NOMO-1 treated with DMSO at 0.1 percent for 48 hours (cell line): ENCODE data around the gene CXADR.

Source experiments
- DNase-seq: peaks from one replicate; lab custom pipeline; 2025; ENCODE audit not compliant: unreplicated experiment; lab: John Stamatoyannopoulos, UW

The CXADR gene

GRCh38 chr21:17585875-17586450 lies 73.1 kb downstream of the CXADR start:
- DNase-seq, result peak; percentile 32

- no peak for DNase-seq
Measured at GRCh38 chr21:17590430-17590829, 77.6 kb downstream of the CXADR start.

- no peak for DNase-seq
Measured at GRCh38 chr21:17597680-17598079, 84.8 kb downstream of the CXADR start.

- no peak for DNase-seq
Measured at GRCh38 chr21:17598437-17598836, 85.6 kb downstream of the CXADR start.

- no peak for DNase-seq
Measured at GRCh38 chr21:17602874-17603273, 90.0 kb downstream of the CXADR start.

- DNase-seq, result no peak
Measured at GRCh38 chr21:17607684-17608083, 94.8 kb downstream of the CXADR start.

GRCh38 chr21:17609681-17610080 lies 96.8 kb downstream of the CXADR start:
- no peak for DNase-seq

- no peak for DNase-seq
Measured at GRCh38 chr21:17610911-17611310, 98.1 kb downstream of the CXADR start.

- peak; percentile 78 for DNase-seq
Measured at GRCh38 chr21:17611414-17612022, 98.7 kb downstream of the CXADR start.

GRCh38 chr21:17612023-17612564 lies 99.3 kb downstream of the CXADR start:
- DNase-seq, result no peak

GRCh38 chr21:17612565-17613241 lies 99.9 kb downstream of the CXADR start, which contains the start of gene BTG3:
Gene BTG3 (minus strand): TSS chr21:17612901. CDS start chr21:17609144, 3,757 bp downstream.
- DNase-seq, result peak; percentile 69

GRCh38 chr21:17613242-17613676 lies 100.4 kb downstream of the CXADR start:
- DNase-seq, result peak; percentile 24

GRCh38 chr21:17616831-17617230 lies 104.0 kb downstream of the CXADR start:
- no peak for DNase-seq

- DNase-seq, result no peak
Measured at GRCh38 chr21:17622018-17622417, 109.2 kb downstream of the CXADR start.

- DNase-seq, result no peak
Measured at GRCh38 chr21:17631195-17631594, 118.4 kb downstream of the CXADR start.

- no peak for DNase-seq
Measured at GRCh38 chr21:17636711-17637110, 123.9 kb downstream of the CXADR start.

GRCh38 chr21:17640821-17641220 lies 128.0 kb downstream of the CXADR start:
- no peak for DNase-seq
